Daoy (cell line): ENCODE data around the gene MED15. TPM values are rescaled to one million over a fixed set of nuclear protein-coding genes. Genes with fewer than 3 reads are reported as not detected.

ENCODE experiments used
- DNase-seq: peaks from one replicate; pipeline ENCODE4 v3.0.0-alpha.2; 2015; ENCODE audit warnings: low read depth
- total RNA-seq: library from RNA; depleted of rRNA; stranded (reverse); fragments of >200 nt; shearing (Covaris generic); gene quantifications from 2 replicates; pipeline ENCODE4 v1.2.3, GENCODE V29; 2014

The MED15 gene
- total RNA-seq, 1 experiment from 2014 or later = 23.4 TPM

DNA sequence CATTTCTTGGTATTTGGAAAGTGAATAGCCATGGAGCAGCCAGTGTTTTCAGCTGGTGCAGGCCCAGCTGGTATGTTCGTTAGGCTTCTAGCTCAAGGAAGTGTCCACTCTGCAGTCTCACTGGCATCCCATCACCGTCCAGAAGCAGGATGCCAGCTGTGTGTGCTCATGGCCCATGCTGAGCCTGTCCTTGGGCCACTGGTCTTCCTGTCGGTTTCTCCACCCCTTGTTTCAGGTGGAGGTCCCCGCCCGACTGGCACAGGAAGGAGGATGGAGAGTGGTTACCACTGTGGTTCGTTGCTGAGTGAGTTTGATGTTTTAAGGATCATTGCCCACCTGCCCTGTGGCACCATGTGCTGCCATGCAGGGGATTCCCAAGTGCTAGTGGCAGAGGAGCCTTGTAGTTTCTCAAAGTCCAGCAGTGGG, 63.7 kb downstream of the MED15 start:
- no peak for DNase-seq

DNA sequence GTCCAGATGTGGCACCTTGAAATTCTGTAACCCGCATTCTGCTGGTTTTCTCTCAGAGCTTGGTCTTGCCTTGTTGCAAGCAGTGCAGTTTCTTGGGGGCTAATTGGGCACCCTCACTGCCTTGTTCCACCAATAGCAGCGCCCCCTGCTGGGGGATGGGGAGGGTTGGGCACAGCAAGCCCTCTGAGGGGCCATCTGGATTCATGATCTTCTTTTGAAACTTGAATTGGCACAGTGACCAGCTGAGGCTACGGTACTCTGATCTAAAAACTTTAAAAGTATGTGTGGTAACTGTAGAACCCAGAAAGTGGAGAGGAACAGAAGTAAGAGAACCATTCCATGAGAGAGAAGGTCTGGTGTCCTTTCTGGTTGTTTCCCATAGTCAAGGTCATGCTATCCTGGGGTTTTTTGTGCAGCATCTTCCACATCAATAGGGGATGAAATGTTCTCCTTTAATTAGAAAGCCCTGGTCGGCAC, 64.2 kb downstream of the MED15 start:
- no peak for DNase-seq

DNA sequence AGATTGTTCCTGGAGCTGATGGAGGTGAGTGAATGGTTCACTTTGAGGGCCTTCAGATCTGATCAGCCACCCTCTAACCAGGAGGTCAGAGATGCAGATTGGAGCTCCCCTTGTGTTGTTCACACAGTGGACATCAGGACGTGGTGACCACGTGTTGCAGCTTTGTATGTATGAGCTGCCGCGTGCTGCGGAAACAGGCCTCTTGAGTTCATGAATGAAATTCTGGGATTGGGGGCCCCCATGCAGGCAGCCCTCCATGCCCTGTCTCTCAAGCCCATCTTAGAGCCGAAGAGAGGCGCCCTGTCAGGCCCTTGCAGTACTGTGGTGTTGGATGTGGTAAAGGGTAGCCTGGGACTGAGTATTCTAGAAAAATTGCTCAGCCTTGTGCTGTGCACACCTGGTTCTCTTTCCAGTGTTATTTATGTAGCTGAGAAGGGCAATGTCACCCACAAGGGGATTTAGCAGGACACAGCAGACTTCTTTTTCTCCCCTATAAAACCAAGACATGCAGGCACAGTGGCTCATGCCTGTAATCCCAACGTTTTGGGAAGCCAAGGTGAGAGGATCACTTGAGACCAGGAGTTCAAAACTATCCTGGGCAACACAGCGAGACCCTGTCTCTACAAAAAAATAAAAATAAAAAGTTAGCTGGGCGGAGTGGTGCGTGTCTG, 64.9 kb downstream of the MED15 start:
- DNase-seq = no peak

DNA sequence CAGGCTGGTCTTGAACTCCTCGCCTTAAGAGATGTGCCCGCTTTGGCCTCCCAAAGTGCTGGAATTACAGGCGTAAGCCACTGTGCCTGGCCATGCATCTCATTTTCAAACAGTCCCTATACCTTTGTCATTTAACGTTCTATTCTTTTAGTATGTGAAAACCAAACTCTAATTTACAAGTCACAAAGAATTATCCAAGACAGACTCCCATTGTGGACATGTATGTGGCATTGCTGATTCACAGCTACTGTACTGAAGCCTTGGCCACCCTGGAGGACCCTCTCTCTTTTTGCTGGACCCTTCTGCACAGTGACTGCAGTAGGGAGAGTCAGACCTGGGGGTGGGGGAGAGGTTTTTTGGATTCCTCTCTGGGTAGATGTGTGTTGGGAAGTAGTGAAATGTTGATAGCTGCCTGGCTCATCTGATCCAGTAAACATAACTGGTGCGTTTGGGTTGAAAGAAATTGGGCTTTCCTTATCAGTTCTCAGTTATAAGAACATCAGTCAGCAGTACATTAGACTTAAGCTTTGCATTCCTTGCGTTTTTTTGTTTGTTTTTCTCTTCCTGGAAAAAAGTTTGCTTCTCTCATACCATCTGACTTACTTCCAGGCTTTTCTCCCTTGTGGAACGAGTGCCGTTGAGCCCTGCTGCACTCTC, 65.9 kb downstream of the MED15 start:
- no peak for DNase-seq

DNA sequence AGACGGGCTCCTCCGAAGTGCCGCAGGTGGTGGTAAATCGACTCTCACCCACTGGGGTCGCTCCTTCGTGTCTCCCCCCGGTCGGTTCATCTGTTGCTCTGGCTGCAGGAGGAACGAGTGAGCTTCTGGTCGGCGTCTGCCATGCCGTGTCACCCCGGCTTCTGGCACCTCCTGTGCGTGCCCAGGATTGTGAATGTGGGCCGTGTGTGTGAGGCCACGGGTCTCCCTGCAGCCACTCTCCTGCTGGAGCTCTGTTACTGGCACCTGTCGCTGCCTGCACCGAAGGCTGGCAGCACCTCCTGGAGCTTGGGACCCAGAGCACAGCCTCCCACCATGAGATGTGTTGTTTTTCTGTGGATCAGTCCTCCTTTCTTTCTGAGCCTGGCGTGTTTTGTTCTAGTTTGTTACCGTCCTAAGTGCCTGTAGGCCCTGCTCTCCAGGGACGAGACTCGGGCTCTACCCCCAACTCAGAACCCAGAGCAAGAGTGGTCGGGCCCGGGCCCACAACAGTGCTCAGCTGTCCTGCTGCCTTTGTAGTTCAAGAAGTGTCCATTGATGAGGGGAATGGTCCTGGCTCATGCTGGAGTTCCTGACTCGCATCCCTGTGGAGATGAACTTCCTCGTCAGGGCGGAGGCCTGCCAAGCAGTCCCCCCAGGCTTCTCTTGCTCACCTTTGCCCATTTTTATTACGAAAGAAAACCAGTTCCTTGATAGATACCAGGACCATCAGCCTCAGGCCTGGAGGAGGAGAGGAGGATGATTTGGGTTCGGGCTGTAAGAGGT, 66.6 kb downstream of the MED15 start:
- DNase-seq = no peak

DNA sequence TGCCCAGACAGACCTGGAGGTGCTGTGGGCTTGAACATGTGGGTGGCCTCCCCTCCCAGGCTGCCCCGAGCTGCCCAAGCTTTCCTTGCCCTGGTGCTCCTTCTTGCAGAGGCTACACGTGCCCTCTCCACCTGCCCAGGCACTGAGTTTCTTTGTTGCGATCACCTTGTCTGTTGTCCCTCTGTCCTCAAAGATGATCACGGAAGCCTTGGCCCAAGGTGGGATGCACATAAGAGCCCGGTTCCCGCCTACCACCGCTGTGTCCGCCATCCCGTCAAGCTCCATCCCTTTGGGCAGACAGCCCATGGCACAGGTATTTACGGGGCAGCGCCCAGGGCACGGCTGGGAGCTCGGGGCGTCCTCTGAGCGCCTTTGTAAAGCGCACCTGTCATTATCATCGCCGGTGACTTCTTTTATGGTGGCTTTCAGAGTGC, 67.5 kb downstream of the MED15 start:
- DNase-seq = no peak

DNA sequence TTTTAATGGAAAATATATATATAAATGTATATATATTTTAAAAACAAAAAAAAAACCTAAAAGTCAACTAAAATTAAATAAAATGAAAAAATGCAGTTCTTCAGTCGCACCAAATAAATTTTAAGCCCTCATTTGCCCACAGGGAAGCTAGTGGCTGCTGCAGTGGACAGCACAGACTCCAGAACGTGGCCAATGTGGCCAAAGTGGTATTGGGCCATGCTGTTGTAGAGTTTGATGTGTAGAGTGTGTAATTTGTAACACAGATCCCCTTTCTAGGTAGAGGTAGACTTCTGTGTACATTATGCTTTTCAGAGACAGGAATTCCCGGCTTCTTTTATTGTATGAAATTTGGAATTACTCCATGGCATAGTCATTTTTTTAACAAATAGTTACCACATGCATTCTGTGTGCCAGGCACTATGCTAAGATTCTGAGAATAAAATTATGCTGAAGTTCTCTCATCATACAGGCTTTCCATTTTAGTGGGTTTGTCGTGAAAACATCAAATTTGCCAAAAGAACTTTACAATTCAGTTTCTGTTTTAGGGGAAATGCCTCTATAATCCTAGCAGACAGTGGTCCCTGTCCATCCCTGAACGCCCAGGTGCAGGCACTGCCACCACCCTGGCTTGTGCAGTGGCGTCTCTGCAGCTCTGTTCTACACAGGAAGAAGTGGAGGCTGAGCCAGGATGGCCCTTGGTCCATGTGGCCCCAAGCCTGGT, 68.5 kb downstream of the MED15 start:
- DNase-seq = no peak

DNA sequence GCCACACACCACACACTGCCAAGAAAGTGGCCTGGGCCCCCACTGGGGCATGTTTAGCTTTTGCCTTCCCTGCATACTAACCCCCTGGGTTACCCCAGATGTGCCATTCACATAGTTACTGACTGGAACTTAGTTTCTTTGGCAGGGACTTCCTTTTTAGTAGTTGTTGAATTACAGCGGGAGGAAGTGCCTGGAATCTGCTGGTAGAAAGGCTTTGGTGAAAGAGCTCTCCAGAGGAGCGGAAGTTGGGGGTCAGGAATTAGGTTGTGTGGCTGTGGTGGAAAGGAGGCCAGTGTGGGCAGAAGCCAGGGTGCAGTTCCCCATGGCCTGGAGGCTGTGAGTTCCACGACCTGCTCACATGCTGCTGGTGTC, 69.0 kb downstream of the MED15 start:
- DNase-seq = no peak

DNA sequence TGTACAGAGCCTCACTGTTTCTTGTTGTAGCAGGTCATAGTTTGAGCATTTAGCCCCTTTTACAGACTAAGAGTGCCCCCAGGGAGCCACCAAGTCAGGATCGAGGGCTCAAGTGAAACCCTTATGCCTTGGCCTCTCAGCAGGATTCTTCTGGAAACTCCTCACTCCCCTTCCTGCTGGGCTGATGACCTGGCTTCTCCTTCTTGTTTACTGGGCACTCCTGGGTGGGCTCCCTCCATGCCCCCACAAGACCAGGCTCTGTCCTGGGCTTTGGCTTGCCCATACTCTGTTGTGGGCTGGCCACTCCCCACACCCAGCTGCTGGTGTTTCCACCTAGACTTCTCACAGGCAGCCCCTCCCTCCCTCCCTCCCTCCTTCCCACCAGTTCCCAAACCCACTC, 69.6 kb downstream of the MED15 start:
- no peak for DNase-seq

DNA sequence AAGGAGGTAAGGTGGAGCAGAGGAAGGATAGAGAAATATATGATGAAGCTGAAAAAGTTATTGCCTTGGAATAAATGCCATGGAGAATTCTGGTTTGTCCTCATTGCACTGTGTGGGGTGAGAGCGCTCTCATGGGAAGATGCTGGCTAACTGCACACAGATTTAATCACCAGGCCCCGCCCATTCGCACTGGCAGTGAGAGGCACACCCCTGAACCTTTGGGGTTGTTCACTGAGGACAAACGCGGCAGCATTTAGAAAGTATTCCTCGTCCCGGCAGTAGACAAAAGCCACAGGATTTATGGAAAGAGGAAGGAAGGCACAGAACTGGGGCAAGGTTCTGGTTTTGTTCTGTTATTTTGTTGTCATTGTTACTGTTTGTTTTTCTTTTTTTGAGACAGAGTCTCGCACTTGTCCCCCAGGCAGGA, 70.2 kb downstream of the MED15 start:
- no peak for DNase-seq

DNA sequence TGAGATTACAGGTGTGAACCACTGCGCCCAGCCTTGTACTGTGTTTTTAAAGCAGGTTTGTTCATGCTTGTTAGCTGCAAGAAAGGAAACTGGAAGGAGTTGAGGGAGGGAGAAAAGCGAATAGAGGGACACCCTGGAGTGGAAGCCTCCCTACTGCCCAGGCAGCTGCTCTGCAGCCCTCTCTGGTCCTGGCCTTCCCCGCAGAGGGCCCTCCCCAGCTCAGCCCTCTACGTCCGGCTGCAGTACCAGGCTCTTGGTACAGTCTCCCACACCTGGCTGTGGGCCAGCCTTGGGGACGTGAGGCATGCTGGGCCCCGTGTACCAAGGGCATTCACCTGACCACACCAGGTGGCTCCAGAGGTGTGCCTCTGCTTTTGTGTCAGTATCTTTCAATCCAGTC, 70.8 kb downstream of the MED15 start:
- DNase-seq = no peak

DNA sequence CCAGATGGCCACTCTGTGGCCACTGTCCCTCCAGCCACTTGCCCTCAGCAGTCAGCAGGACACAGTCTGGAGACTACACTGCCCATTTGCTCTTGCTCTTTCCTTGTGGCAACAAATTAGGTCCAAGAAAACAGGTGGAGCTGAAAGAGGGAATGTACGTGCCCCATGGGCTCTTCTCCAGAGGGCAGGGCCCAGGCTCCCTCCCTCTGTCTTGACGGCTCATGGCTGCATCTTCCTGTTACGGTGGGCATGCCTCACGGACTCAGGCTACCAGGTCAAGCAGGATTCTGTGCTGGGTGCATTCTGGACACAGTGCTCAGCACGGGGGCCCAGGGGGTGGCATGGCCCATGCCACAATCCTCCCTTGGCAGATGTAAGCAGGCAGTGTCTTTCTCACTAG, 71.3 kb downstream of the MED15 start:
- DNase-seq = no peak

DNA sequence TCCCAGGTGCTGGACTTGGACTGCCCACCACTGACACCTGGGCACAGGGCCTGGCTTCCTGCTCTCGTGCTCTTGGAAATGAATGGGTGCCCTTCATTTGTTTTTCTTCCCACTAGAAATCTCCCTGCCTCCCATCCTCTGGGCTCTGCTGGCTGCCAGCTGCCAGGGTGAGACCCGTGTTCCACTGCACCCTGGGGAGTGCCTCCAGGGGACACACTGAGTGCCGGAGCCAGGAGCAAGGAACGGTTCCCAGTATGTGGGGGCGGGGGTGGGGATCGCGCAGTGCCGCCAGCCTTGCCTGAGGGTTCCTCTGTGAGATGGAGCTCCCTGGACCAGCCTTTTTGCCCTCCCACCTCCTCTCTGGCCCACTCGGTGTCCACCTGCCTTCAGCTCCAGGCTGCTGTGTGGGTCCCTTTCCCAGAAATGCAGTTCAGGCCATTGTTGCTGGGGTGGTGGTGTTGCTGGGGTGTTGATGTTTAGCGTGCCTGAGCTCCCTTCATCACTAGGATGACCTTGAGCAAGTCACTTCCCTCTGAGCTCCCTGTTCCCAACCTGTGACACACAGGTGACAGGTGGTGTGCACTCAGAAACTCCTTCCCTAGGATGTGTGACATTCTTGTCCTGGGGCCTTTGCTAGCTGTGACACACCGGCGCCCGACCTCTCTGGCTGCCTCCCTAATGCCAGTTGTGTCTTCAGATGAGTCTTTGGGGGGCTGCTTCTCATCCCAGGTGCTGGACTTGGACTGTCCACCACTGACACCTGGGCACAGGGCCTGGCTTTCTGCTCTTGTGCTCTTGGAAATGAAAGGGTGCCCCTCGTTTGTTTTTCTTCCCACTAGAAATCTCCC, 72.1 kb downstream of the MED15 start:
- DNase-seq = no peak

DNA sequence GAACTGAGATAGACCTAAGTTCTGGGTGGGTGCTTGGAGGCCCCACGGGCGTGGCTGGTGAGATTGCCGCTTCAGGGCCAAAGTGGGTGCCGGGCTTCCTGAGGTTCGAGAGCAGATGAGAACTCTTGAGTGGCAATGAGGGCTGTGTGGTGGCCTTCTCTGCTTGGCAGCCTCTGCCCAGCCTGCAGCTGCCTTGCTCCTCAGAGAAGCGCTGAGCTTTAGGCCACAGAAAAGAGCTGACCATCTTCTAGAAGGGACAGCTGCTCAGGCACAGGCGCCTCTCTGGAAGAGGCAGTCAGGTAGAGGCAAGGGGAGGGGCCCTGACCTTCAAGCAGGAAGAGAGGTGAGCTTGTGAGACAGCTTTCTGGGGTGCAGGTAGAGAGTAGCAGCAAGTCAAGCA, 72.8 kb downstream of the MED15 start:
- no peak for DNase-seq

DNA sequence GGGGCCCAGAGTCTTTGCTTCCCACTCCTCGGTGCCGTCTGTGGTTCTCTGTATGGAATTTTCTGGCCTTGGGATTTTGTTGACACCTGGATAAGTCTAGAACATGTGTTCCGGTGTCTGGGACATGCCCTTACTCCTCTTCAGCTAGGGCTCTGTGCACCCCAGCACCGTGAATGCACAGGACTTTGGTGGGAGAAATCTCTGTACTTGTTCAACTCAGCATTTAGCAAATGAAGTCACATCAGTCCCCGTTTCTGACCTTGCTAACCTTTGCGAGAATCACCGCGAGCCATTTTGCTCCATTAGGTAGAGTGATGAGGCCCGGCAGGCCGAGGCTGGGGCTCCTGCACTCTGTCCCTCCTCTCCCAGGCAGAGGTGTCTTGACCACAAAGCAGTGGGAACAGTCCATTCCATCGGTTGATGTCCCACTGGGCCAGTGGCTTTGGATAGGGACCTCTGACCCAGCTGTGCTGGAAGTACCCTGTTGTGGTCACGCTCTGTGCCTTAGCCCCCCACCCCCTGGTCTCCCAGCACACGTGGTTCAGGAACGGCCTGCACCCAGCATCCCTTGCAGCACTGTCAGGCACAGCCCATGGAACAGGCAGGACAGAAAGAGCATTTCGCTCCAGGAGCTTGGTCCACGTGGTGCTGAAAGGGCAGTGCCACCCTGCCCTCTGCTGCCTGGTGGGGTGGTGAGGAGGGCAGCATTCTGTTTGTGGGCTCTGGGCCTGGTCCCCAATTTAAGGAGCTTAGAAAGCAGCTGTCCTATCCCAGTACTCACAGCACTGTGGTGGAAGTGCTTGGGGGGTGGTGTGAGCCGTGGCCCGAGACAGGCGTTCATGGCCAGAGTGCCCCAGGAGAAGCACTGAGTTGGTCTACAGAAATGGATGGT, 73.4 kb downstream of the MED15 start:
- no peak for DNase-seq

DNA sequence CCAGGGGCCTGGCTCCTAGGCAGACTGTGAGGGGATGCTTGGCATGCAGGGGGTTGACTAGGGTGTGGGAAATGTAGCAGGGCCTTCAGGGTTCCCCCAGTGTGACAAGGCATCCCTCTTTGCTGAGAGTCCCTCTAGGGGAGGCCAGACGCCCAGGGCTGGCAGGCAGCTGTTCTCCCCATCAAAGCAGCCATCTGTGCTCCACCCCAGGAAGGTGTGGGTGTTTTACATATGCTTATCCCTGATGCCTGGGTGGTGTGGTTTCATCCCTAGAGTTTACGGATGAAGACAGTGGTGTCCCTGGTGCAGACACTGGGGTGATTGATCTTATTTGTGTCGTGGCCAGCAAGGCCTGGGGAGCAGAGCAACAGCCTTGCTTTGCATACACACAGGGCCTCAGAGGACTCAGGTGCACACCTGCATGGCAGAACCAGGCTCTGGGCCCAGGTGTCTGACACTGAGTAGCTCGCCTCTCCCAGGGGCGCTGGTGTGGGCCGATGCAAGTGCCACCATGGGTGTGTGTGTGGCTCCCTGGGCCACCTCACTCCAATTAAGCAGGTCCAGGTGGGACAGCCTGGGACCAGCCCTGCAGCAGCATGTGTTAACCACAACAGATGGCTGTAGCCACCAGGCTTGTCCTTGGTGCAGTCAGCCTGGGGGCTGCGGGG, 74.2 kb downstream of the MED15 start:
- no peak for DNase-seq

DNA sequence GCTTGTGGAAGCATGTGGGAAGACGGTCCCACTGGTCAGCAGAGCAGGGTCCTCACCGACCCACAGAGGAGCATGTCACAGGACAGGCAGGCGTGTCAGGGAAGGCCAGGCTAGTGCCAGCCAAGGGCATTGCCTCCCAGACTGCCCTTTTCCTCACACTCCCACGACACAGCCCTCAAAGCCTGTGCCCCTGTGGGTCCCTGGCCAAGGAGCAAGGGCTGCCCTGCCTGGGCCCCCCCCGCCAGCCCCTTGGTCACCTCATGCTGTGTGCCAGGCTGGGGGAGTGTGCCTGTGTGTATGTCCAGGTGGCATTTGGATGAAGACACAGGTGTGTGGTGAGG, 74.7 kb downstream of the MED15 start:
- DNase-seq = no peak

DNA sequence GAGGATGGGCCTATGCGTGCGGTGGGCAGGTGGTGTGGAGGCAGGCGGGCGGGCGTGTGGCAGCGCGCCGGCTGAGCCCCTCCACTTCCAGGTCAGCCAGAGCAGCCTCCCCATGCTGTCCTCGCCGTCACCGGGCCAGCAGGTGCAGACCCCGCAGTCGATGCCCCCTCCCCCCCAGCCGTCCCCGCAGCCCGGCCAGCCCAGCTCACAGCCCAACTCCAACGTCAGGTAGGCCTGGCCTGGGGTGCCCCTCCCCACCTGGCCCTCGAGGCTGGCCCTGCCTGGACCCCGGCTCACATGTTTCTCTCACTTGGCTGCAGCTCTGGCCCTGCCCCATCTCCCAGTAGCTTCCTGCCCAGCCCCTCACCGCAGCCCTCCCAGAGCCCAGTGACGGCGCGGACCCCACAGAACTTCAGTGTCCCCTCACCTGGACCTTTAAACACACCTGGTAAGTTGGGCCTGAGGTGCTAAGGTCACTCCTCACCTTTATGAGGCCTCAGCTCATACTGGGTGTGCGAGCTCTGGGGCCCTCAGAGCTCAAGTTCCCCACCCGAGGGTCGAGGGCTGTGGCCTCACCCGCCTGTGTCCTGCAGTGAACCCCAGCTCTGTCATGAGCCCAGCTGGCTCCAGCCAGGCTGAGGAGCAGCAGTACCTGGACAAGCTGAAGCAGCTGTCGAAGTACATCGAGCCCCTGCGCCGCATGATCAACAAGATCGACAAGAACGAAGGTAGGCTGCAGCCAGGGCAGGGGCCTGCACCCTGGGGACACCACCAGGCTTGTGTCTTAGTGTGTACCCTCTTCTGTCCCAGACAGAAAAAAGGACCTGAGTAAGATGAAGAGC, 75.3 kb downstream of the MED15 start:
- DNase-seq = no peak

DNA sequence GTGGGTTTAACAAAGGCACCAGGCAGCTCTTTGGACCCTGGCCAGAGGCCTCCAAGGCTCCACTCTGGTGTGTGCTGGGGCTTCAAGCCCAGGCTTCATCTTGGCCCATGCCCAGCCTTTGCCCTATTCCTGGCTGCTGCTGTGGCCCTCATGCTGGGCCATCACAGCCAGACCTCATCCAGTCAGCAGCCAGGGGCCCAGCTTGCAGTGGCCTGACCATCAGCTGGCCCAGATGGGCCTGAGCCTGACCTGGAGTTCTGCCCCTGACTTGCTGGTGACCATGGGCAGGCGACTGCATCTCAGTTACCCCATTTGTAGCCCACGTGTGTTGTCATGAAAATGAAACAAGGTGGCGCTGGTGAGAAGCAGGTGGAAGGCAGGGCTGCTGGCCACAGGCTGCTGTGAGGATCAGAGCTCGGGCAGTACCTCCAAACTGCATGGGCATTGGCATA, 76.1 kb downstream of the MED15 start:
- DNase-seq = no peak
